GM12801 (cell line): ENCODE results near the gene ZNF408.

Experiments used
- TF ChIP-seq, protein P1 (sequence below): IDR thresholded peaks from one replicate; pipeline ENCODE4 v1.5.1; 2011; ENCODE audit warnings: control low read depth; ENCODE audit not compliant: insufficient read length; ENCODE audit errors: extremely low read depth

Gene ZNF408

DNA sequence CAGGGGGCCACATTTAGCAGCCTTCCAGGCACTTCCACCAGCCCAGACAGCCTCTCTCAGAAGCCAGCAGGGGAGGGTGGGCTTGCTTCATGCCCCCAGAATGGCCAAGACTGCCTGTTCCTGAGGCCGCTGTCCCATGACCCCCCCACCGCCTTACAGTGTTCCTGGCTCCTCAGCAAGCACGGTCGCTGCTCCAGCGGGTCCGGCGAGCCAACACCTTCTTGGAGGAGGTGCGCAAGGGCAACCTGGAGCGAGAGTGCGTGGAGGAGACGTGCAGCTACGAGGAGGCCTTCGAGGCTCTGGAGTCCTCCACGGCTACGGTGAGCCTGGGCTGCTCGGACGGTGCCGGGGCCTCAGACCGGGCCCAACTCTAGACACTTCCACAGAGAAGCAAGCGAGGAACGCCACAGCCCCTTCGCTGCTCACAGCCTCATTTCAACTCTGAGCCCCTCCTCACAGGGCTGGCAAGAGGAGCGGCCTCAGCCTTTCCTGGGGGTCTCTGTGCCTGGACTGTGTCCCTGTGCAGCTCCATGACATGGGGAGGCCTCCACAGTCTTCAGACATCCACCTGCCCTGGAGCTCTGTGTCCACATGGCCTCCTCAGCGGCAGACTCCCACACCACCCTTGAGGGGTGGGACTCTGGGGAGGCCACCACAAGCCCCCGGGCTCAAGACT is 18.9 kb downstream of the ZNF408 start:
- TF ChIP-seq, protein P1, sequence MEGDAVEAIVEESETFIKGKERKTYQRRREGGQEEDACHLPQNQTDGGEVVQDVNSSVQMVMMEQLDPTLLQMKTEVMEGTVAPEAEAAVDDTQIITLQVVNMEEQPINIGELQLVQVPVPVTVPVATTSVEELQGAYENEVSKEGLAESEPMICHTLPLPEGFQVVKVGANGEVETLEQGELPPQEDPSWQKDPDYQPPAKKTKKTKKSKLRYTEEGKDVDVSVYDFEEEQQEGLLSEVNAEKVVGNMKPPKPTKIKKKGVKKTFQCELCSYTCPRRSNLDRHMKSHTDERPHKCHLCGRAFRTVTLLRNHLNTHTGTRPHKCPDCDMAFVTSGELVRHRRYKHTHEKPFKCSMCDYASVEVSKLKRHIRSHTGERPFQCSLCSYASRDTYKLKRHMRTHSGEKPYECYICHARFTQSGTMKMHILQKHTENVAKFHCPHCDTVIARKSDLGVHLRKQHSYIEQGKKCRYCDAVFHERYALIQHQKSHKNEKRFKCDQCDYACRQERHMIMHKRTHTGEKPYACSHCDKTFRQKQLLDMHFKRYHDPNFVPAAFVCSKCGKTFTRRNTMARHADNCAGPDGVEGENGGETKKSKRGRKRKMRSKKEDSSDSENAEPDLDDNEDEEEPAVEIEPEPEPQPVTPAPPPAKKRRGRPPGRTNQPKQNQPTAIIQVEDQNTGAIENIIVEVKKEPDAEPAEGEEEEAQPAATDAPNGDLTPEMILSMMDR, result no peak

GRCh38 chr11:46721286-46721685 is 20.5 kb downstream of the ZNF408 start:
- TF ChIP-seq, protein P1, result no peak

- TF ChIP-seq, protein P1, result no peak
These were observed 21.9 kb downstream of the ZNF408 start for GRCh38 chr11:46722566-46723358.

- TF ChIP-seq, protein P1, result no peak
These were observed 22.5 kb downstream of the ZNF408 start for GRCh38 chr11:46723359-46723680.

DNA sequence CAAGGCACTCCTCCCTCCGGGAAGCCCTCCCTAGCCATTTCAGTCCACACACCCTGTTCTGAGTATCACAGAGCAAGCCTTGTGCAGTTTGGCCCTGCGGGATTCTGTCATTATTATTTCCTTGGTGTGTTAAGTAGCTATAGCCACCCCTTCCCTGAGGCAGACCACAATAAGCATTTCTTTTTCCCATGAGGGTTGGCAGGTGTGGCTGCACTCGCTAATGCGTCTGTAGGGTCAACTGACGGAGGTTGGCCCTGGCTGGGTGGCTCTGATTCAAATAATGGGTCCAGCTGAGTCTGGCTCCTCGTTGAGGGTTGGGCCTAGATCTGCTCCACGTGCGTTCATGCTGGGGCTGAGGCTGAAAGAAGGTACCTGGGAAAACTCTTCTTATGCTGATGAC is 23.3 kb downstream of the ZNF408 start:
- TF ChIP-seq, protein P1, result no peak

DNA sequence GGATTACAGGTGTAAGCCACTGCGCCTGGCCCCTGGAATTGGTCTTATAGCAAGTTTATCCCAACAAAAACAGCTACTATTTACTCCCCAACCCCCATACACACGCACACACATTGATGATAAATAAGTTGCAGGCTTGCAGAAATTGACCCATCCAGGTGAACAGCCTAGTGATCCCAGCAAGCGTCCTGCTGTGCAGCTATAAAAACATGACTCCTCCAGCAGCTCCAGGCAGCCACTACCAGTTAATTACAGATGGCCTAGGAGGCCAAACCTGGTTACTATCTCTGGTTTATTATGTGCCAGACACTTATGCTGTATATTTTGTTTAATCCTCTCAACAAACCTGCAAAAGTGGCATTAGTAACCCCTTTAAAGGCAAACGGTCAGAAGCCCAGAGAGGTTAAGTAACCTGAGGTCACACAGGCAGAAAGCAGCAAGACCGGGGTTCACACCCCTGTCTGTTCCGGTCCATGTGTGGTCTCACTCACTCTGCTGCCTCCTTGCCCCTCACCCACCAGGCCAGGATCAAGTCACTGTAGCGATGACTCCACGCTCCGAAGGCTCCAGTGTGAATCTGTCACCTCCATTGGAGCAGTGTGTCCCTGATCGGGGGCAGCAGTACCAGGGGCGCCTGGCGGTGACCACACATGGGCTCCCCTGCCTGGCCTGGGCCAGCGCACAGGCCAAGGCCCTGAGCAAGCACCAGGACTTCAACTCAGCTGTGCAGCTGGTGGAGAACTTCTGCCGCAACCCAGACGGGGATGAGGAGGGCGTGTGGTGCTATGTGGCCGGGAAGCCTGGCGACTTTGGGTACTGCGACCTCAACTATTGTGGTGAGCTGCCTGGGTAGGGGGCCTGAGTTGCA is 24.7 kb downstream of the ZNF408 start:
- TF ChIP-seq, protein P1, result no peak

- TF ChIP-seq, protein P1, result no peak
These were observed 25.5 kb downstream of the ZNF408 start for GRCh38 chr11:46726206-46726862.
